GM06990 (cell line): ENCODE measurements around the gene CNTFR.

Source experiments
- DNase-seq: peaks from one replicate; pipeline ENCODE4 v3.0.0-alpha.2; 2011; ENCODE audit not compliant: insufficient read length; ENCODE audit errors: extremely low read depth
- H3K27me3 ChIP-seq: replicated peaks from 2 replicates; pipeline ENCODE4 v1.6.0; 2011; ENCODE audit warnings: low read length; ENCODE audit not compliant: control insufficient read depth, insufficient read depth
- H3K36me3 ChIP-seq: 2 replicates; pipeline ENCODE4 v1.5.1; 2011; ENCODE audit warnings: low read length; ENCODE audit not compliant: control insufficient read depth, insufficient read depth
- H3K4me3 ChIP-seq: replicated peaks from 2 replicates; pipeline ENCODE4 v1.5.1; 2011; ENCODE audit warnings: low read depth, mild to moderate bottlenecking, control low read depth, low read length
- CTCF ChIP-seq: IDR thresholded peaks from 2 replicates; pipeline ENCODE4 v1.5.1; 2011; ENCODE audit warnings: low read length, control low read depth, mild to moderate bottlenecking, inconsistent platforms; ENCODE audit not compliant: insufficient read depth, poor library complexity, severe bottlenecking

CNTFR gene

GRCh38 chr9:34566972-34567371, 22.6 kb downstream of the CNTFR start:
- Histone ChIP-seq H3K36me3 (no peaks in the 10 kb centered on the region), H3K27me3 (peaks cover 15% of the 10 kb centered on the region), H3K4me3 (no peak overlapping the region)
- no peak for DNase-seq
- no peak for TF ChIP-seq CTCF

GRCh38 chr9:34566322-34566721, 23.2 kb downstream of the CNTFR start:
- no peak for TF ChIP-seq CTCF
- H3K36me3 ChIP-seq, result no peaks in the 10 kb centered on the region
- DNase-seq, result no peak
- no peak overlapping the region for H3K4me3 ChIP-seq
- H3K27me3 ChIP-seq, result peaks cover 15% of the 10 kb centered on the region

GRCh38 chr9:34565856-34566255, 23.7 kb downstream of the CNTFR start:
- peaks cover 15% of the 10 kb centered on the region for H3K27me3 ChIP-seq
- no peak for DNase-seq
- H3K36me3 ChIP-seq, result no peaks in the 10 kb centered on the region
- no peak overlapping the region for H3K4me3 ChIP-seq
- TF ChIP-seq CTCF, result no peak

GRCh38 chr9:34564617-34565016, 24.9 kb downstream of the CNTFR start:
- no peak for TF ChIP-seq CTCF
- H3K36me3 ChIP-seq, result no peaks in the 10 kb centered on the region
- no peak for DNase-seq
- H3K4me3 ChIP-seq, result no peak overlapping the region
- peaks cover 16% of the 10 kb centered on the region for H3K27me3 ChIP-seq

GRCh38 chr9:34563262-34563661, 26.3 kb downstream of the CNTFR start:
- no peaks in the 10 kb centered on the region for H3K36me3 ChIP-seq
- H3K27me3 ChIP-seq, result peaks cover 19% of the 10 kb centered on the region

More at GRCh38 chr9:34563262-34563661, 26.3 kb downstream of the CNTFR start:
- no peak overlapping the region for H3K4me3 ChIP-seq
- DNase-seq, result no peak
- no peak for TF ChIP-seq CTCF
